Sigmoid colon (tissue), 7 donors: ENCODE results near the gene ABI3BP. TPM values are rescaled to one million over a fixed set of nuclear protein-coding genes. Genes with fewer than 3 reads are reported as not detected.

Experiments
- DNase-seq: peaks from one replicate; pipeline ENCODE4 v3.0.0-alpha.2; 2019
- H3K27ac ChIP-seq, 4 donors: fragments of 200-600 bp; sonication (generic); one replicate each; pipeline ENCODE4 v1.5.1; 2016 to 2019; ENCODE audit warnings: mild to moderate bottlenecking in 1 of 4
- H3K27me3 ChIP-seq, 3 donors: fragments of 200-600 bp; sonication (generic); one replicate each; pipeline ENCODE4 v1.5.1; 2019; ENCODE audit warnings: mild to moderate bottlenecking in 1 of 3
- H3K36me3 ChIP-seq, 4 donors: fragments of 200-600 bp; sonication (generic); one replicate each; pipeline ENCODE4 v1.5.1; 2016 to 2019
- H3K4me1 ChIP-seq, 4 donors: fragments of 200-600 bp; sonication (generic); one replicate each; pipeline ENCODE4 v1.5.1; 2017 to 2019
- H3K4me3 ChIP-seq, 4 donors: fragments of 200-600 bp; sonication (generic); one replicate each; pipeline ENCODE4 v1.5.1; 2017 to 2019; ENCODE audit warnings: mild to moderate bottlenecking in 2 of 4, moderate library complexity in 1 of 4
- H3K9me3 ChIP-seq, 4 donors: fragments of 200-600 bp in 3 of 4; sonication (generic) in 3 of 4; one replicate each; pipeline versions ENCODE4 v1.5.1 to v1.6.1; 2013 to 2019
- EP300 ChIP-seq, 4 donors: sonication (generic); formaldehyde crosslinking; IDR thresholded peaks; one replicate each; pipeline ENCODE4 v1.6.1; 2017; ENCODE audit warnings: antibody characterized with exemption in 4 of 4
- POLR2A ChIP-seq, 2 donors: fragments of 450-650 bp; IDR thresholded peaks; one replicate each; pipeline ENCODE4 v1.6.1; 2016; ENCODE audit warnings: antibody characterized with exemption in 2 of 2, mild to moderate bottlenecking in 2 of 2, moderate library complexity in 2 of 2
- POLR2AphosphoS5 ChIP-seq, 4 donors: sonication (generic); formaldehyde crosslinking; IDR thresholded peaks; one replicate each; pipeline ENCODE4 v1.6.1; 2017; ENCODE audit warnings: antibody characterized with exemption in 4 of 4
- WGBS, 2 donors: extraction: QIAGEN DNeasy Blood & Tissue Kit; methylation state at CpG; one replicate each; pipeline ENCODE4 v1.1.7; 2013; 5-methylcytosine and 5-hydroxymethylcytosine counted together
- intact Hi-C: fragments of 100-400 bp; cut with DNase I; formaldehyde crosslinking; loops from one replicate; pipeline ENCODE4 v1.15.1; 2023
- polyA plus RNA-seq, 3 donors: library from polyadenylated mRNA; stranded (reverse); fragments of 200-250 nt; gene quantifications; one replicate each; pipeline ENCODE4 v1.2.3, GENCODE V29; 2013
- total RNA-seq, 4 donors: library from RNA; depleted of rRNA; stranded (reverse); fragments of >200 nt; gene quantifications; one replicate each; pipeline ENCODE4 v1.1.0, GENCODE V29; 2016
- TF ChIP-seq, protein P1 (sequence below), 4 experiments: fragments of 450-650 bp in 3 of 4; fragments of 200-600 bp in 1 of 4; IDR thresholded peaks; one replicate each; pipeline ENCODE4 v1.5.1; 2016 to 2019; ENCODE audit warnings: antibody characterized with exemption in 4 of 4, mild to moderate bottlenecking in 3 of 4, moderate library complexity in 2 of 4
- donor health status: healthy with polysubstance abuse.
- donor health status: Bipolar disorder and iron deficiency.
- donor health status: healthy.

ABI3BP gene
- total and polyA plus RNA-seq, 7 donors: 1.2 to 177 (median 30.4) TPM

DNA sequence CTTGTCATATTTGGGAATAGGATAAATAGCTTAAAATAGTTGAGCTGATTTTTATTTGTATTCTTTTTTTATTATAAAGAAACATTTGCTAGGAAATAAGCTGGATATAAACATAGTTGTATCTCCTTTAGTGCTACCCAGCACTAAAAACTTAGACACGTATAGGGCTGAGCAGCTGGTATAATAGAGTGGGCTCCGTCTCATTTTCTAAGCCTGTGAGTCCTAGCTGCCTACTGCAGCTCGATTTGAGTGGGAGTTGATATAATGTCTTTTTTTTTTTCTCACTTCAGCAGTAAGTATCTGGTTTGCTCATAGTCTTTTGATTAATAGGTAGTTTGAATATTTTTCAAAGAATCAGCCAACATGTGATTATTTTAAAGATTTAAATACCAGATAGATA lies 249.7 kb downstream of the ABI3BP start:
- TF ChIP-seq POLR2AphosphoS5 (IDR thresholded peaks at IDR 0.05): no peak
- TF ChIP-seq, protein P1, sequence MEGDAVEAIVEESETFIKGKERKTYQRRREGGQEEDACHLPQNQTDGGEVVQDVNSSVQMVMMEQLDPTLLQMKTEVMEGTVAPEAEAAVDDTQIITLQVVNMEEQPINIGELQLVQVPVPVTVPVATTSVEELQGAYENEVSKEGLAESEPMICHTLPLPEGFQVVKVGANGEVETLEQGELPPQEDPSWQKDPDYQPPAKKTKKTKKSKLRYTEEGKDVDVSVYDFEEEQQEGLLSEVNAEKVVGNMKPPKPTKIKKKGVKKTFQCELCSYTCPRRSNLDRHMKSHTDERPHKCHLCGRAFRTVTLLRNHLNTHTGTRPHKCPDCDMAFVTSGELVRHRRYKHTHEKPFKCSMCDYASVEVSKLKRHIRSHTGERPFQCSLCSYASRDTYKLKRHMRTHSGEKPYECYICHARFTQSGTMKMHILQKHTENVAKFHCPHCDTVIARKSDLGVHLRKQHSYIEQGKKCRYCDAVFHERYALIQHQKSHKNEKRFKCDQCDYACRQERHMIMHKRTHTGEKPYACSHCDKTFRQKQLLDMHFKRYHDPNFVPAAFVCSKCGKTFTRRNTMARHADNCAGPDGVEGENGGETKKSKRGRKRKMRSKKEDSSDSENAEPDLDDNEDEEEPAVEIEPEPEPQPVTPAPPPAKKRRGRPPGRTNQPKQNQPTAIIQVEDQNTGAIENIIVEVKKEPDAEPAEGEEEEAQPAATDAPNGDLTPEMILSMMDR (IDR thresholded peaks at IDR 0.05): no peak
- no peak for TF ChIP-seq EP300 (IDR thresholded peaks at IDR 0.05)
- no peak for TF ChIP-seq POLR2A (IDR thresholded peaks at IDR 0.05)
- peaks cover 0 to 4% (median 0%) of the 10 kb centered on the region in 4 donors for H3K4me1 ChIP-seq
- peaks cover 0 to 90% (median 25%) of the 10 kb centered on the region in 4 donors for H3K36me3 ChIP-seq
- H3K27ac ChIP-seq: no peak overlapping the region
- no peak overlapping the region for H3K4me3 ChIP-seq
- no peak for DNase-seq
- H3K9me3 ChIP-seq: no peaks in the 10 kb centered on the region
- WGBS, 2 donors: 89 to 91% methylated on average over 3 of the region's 3 CpGs
- intact Hi-C loops: loop anchor here (5.0 kb wide), 1 partner anchor 454 kb away; no protein-coding TSS in a partner anchor
- H3K27me3 ChIP-seq: no peaks in the 10 kb centered on the region

DNA sequence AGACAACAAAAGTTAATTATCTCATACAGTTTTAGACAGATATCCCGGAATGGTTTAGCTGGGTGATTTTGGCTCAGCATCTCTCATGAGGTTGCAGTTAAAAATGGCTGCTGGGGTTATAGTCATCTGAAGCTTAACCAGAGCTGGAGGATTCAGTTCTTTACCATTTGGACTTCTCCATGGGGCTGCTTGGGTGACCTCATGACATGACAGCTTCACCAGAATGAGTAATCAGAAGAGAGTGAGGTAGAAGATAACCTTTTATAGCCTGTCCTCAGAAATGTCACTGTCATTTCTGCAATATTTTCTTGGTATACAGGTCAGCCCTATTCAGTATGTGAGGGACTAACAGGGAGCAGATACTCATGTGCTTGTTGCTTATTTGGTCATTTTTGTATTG lies 253.0 kb downstream of the ABI3BP start:
- H3K36me3 ChIP-seq: peaks cover 5 to 92% (median 16%) of the 10 kb centered on the region in 4 donors
- H3K4me1 ChIP-seq: peaks cover 0 to 4% (median 0%) of the 10 kb centered on the region in 4 donors
- no peaks in the 10 kb centered on the region for H3K9me3 ChIP-seq
- no peak for DNase-seq
- no peaks in the 10 kb centered on the region for H3K27me3 ChIP-seq
- H3K27ac ChIP-seq: no peak overlapping the region
- 94% methylated on average over 1 of the region's 1 CpG for WGBS, 2 donors
- TF ChIP-seq POLR2A (IDR thresholded peaks at IDR 0.05) (no peak), EP300 (IDR thresholded peaks at IDR 0.05) (no peak), POLR2AphosphoS5 (IDR thresholded peaks at IDR 0.05) (no peak)
- TF ChIP-seq, protein P1 (IDR thresholded peaks at IDR 0.05): no peak
- no peak overlapping the region for H3K4me3 ChIP-seq
- intact Hi-C loops: loop anchor here (5.0 kb wide), 1 partner anchor 457 kb away; no protein-coding TSS in a partner anchor

DNA sequence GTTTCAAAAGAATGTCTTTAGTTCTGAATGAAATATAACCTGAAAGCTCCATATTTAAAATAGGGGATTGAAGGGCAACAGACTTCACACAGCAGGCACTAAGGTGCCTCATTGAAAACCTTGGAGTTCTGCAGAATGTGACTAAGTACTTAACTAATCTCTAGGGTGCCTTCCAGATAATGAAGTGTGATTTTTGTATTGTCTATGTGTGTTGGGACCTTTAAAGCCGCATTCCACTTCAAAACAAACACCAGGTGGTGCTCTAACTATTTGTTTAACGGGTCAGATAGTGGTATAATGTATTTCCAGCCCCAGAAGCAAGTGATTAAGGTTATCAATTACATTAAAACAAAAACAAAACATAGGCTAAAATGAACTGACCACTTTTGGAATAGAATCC lies 255.9 kb downstream of the ABI3BP start:
- DNase-seq: no peak
- H3K4me1 ChIP-seq: peaks cover 0 to 10% (median 0%) of the 10 kb centered on the region in 4 donors
- TF ChIP-seq, protein P1 (IDR thresholded peaks at IDR 0.05): no peak
- TF ChIP-seq POLR2AphosphoS5 (IDR thresholded peaks at IDR 0.05) (no peak), EP300 (IDR thresholded peaks at IDR 0.05) (no peak), POLR2A (IDR thresholded peaks at IDR 0.05) (no peak)
- intact Hi-C loops: no loop called here
- no peaks in the 10 kb centered on the region for H3K9me3 ChIP-seq
- no peaks in the 10 kb centered on the region for H3K27me3 ChIP-seq
- no peak overlapping the region for H3K4me3 ChIP-seq
- WGBS, 2 donors: 15 to 46% methylated on average over 2 of the region's 2 CpGs
- peaks cover 5 to 89% (median 13%) of the 10 kb centered on the region in 4 donors for H3K36me3 ChIP-seq
- no peak overlapping the region for H3K27ac ChIP-seq

DNA sequence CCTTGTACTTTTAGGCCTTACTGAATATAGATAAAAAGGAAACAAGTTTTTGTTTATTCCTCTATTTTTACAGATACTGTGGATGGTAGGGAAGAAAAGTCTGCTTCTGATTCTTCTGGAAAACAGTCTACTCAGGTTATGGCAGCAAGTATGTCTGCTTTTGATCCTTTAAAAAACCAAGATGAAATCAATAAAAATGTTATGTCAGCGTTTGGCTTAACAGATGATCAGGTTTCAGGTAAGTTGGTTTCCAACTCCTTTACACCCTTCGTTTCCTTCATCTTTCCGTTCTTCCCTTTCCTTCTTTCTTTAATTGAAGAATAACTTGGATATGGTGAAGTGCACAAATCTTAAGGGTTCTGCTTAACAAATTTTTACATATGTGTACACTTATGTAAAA lies 260.8 kb downstream of the ABI3BP start:
- TF ChIP-seq, protein P1 (IDR thresholded peaks at IDR 0.05): no peak
- TF ChIP-seq POLR2A (IDR thresholded peaks at IDR 0.05): no peak
- TF ChIP-seq POLR2AphosphoS5 (IDR thresholded peaks at IDR 0.05): no peak
- no peak for TF ChIP-seq EP300 (IDR thresholded peaks at IDR 0.05)
- Histone ChIP-seq H3K9me3 (no peaks in the 10 kb centered on the region), H3K36me3 (peaks cover 10 to 85% (median 12%) of the 10 kb centered on the region in 4 donors), H3K4me1 (peaks cover 0 to 15% (median 0%) of the 10 kb centered on the region in 4 donors), H3K4me3 (no peak overlapping the region), H3K27me3 (no peaks in the 10 kb centered on the region), H3K27ac (no peak overlapping the region)
- DNase-seq: no peak
- intact Hi-C loops: no loop called here
- WGBS, 2 donors: 90 to 96% methylated on average over 3 of the region's 3 CpGs

DNA sequence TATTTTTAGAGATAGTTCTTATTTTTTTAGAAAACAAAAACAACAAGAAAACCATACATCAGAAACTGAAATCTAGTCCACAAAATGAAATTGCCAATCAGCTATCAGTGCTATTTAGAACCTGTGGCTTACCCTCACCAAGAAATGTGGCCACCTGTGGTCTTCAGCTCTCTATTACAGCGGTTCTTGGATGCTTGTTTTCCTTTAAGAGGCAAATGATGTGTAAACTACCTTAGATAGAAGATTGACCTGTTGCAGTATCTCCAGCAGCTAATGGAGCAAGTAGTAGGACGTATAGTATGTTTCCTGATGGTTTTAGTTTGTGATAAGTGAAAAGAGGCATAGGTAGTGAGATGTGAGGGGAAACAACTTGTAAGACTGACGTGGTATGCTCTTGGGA lies 262.7 kb downstream of the ABI3BP start:
- H3K9me3 ChIP-seq: no peaks in the 10 kb centered on the region
- peaks cover 0 to 75% (median 9%) of the 10 kb centered on the region in 4 donors for H3K36me3 ChIP-seq
- TF ChIP-seq POLR2A (IDR thresholded peaks at IDR 0.05) (no peak), POLR2AphosphoS5 (IDR thresholded peaks at IDR 0.05) (no peak), EP300 (IDR thresholded peaks at IDR 0.05) (no peak)
- TF ChIP-seq, protein P1 (IDR thresholded peaks at IDR 0.05): no peak
- intact Hi-C loops: no loop called here
- no peaks in the 10 kb centered on the region for H3K27me3 ChIP-seq
- H3K27ac ChIP-seq: no peak overlapping the region
- DNase-seq: no peak
- H3K4me3 ChIP-seq: no peak overlapping the region
- peaks cover 0 to 25% (median 4%) of the 10 kb centered on the region in 4 donors for H3K4me1 ChIP-seq
- WGBS, 2 donors: 77 to 85% methylated on average over 3 of the region's 3 CpGs
